ENCODE data around the gene SIGLEC12. TPM values are rescaled to one million over a fixed set of nuclear protein-coding genes. Genes with fewer than 3 reads are reported as not detected.
"Not testable (repeated sequence)": the region's sequence is repeated elsewhere in the genome, so short reads cannot be mapped to it uniquely, and the experiment has no call there.

The SIGLEC12 gene
- total RNA-seq, 1 donor from 2014 or later: not detected

DNA sequence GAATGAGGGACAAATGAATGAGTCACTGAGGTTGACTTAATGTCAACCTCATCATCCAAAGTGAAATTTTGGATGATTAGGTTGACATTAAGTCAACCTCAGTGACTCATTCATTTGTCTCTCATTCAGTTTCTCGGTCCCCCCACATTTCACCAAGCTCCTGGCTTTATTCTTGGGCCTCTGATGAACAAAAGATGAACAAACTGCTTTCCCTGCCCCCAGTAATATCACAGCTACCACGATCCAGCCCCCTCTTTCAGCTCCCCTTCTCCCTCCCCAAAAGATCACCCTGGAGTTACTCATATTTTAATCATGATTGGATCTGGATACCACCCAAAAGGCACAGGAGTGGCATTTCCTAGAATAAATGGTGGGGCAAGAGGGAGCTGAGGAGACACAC lies 12.5 kb downstream of the SIGLEC12 start:
- no peak for DNase-seq (ENCODE audit: low spot score)
- intact Hi-C loops (cut with DNase I): no loop called here

DNA sequence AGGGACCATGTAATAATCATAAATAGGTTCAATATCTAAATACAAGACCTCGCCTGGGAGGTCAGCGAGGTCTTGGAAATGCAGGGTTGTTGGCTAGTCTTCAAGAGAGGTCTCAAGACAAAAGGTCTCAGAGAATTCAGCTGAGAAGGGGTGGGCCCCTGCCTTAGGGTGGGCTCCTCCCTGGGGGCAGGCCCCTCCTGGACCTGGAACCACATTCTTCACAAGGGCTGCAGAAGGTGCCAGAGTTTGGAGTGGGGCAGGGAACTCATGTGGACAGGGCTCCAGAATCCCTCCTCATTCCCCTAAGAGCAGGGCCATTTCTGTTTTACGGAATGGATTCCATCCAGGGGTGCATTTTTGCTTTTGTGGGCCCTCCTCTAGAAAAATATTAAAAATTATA lies 13.1 kb downstream of the SIGLEC12 start:
- no peak for DNase-seq (ENCODE audit: low spot score)

DNA sequence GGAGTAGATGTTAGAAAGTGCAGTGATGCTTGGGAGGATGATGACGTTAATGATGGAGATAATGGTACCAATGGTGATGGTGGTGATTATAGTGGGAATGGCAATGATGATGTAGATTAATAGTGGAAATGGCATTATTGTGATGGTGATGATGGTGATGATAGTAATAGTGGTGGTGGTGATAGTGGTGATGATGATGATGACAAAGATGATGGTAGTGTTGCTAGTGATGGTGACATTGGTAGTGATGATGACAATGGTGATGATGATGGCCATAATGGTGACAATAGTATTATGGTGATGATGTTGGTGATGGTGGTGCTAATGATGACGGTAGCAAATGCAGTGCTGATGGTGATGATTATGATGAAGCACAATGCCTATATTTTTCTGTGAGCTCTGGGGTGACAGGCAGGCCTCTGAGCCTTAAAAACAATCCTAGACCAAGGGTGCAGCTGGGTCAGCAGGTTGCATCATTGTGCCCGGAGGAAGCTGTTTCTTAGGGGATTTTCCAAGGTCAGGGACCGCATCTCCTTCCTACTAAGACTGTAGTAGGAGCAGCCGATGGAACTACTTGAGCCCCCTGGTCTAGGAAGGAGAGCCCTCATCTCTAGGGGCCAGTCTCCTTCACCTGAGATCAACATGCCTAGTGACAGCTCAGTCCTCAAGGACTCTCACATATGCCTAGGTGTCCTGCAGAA lies 15.5 kb downstream of the SIGLEC12 start:
- intact Hi-C loops (cut with DNase I): no loop called here
- DNase-seq (ENCODE audit: low spot score): no peak

More for the DNA sequence above, 13.1 kb downstream of the SIGLEC12 start:
- intact Hi-C loops (cut with DNase I): no loop called here

DNA sequence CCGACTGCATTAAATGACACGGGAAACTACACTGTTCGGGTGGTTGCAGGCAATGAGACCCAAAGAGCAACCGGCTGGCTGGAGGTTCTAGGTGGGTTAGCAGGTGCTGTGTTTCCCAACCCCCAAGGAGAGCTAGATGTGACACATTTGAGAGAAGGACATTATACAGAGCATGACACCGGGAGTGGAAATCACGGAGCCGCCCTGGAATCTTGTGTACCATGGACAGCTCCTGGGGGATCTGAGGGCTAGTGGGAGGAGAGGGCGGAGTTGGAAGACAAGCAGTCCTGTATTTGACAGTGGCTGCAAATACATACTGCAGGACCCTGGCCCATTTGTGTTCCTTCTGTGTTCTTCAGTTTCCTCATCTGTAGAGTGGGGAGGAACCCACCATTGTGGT lies 21.0 kb downstream of the SIGLEC12 start:
- intact Hi-C loops (cut with DNase I): no loop called here
- DNase-seq (ENCODE audit: low spot score): no peak

- intact Hi-C loops (cut with DNase I): no loop called here
Observed at GRCh38 chr19:51479531-51480331, 21.9 kb downstream of the SIGLEC12 start.

GRCh38 chr19:51478381-51479234 lies 23.0 kb downstream of the SIGLEC12 start, which contains the start of gene CEACAM18:
CEACAM18 (plus strand) TSS chr19:51478539.
- no peak for DNase-seq (ENCODE audit: low spot score)
- intact Hi-C loops (cut with DNase I): no loop called here

More at GRCh38 chr19:51479531-51480331, 21.9 kb downstream of the SIGLEC12 start:
- DNase-seq (ENCODE audit: low spot score): no peak

DNA sequence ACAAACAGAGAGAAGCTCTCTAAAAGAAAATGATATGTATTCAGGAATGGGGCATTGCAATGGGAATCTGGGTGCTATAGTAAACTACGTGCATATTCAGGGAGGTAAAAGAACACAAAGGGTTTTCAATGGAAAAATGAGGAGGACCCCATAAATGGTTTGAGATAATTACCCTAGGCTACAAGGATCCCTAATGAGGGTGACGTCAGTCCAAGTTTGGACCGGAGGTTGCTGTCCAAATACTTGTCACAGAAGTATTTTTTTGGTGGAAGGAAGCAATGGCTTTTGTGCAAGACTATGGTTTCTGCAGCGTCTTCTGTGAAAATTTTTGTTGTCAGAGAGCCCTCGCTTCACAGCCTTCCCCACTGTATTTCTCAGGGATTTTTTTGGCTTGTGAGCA lies 24.3 kb downstream of the SIGLEC12 start:
- DNase-seq (ENCODE audit: low spot score): no peak
- intact Hi-C loops (cut with DNase I): no loop called here

- intact Hi-C loops (cut with DNase I): no loop called here
- DNase-seq (ENCODE audit: low spot score): no peak
Observed at GRCh38 chr19:51476164-51476563, 25.4 kb downstream of the SIGLEC12 start.

- no peak for DNase-seq (ENCODE audit: low spot score)
- intact Hi-C loops (cut with DNase I): loop anchor here (2.0 kb wide), 1 partner anchor 184 kb away; no protein-coding TSS in a partner anchor
Observed at GRCh38 chr19:51473009-51473707, 28.4 kb downstream of the SIGLEC12 start.

- intact Hi-C loops (cut with DNase I): loop anchor here (2.0 kb wide), 1 partner anchor 184 kb away; no protein-coding TSS in a partner anchor
- no peak for DNase-seq (ENCODE audit: low spot score)
Observed at GRCh38 chr19:51472607-51473006, 29.0 kb downstream of the SIGLEC12 start.

DNA sequence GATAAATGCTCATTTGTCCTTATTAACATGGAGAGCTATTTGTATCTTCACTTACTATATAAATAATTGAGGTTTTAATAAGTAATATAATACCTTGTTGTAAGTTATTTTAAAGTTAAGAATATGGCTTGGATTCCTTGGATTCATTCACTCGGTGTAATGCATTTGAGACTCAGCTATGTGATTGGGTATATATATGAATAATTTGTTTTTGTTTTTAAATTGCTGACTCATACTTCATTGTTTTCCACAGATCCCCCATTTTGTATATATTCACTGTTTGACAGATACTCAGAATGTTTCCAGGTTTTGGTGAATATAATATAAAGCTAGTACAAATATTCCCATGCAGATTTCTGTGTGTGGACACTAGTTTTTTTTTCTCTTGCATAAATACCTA lies 30.1 kb downstream of the SIGLEC12 start:
- intact Hi-C loops (cut with DNase I): no loop called here
- no peak for DNase-seq (ENCODE audit: low spot score)

DNA sequence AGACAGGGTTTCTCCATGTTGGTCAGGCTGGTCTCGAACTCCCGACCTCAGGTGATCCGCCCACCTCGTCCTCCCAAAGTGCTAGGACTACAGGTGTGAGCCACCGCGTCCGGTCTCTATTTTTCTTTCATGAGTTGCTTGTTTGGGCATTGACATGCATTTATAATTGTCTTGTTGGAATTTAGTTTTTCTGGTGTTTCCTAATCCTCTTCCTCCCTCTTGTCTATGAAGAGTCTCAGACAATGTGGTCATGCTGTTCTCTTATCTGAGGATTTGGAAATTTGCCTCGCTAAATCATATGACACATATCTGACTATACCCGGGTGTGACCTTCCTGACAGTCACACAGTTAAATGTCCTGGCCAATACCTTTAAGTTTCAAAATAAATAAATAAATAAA lies 30.6 kb downstream of the SIGLEC12 start:
- intact Hi-C loops (cut with DNase I): no loop called here
- DNase-seq (ENCODE audit: low spot score): no peak

DNA sequence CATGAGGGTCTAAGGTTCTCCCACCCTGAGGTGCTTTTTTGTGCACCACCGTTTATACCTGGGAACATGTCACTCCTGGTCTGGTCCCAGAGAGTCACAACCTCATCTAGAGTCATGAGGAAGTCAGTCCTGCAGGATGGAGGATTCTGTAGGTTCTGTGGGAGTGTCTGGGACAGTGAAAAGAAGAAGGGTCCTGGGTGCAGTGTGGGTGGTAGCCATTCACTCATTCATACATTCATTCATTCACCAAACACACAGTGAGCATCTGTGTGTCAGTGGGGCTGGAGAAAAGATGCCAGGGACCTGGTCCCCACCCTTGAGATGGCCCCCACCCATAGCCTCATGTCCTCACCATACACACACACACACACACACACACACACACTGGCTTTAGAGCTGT lies 32.0 kb downstream of the SIGLEC12 start:
- intact Hi-C loops (cut with DNase I): no loop called here
- DNase-seq (ENCODE audit: low spot score): no peak

GRCh38 chr19:51469162-51469561 lies 32.4 kb downstream of the SIGLEC12 start:
- DNase-seq (ENCODE audit: low spot score): no peak
- intact Hi-C loops (cut with DNase I): no loop called here

DNA sequence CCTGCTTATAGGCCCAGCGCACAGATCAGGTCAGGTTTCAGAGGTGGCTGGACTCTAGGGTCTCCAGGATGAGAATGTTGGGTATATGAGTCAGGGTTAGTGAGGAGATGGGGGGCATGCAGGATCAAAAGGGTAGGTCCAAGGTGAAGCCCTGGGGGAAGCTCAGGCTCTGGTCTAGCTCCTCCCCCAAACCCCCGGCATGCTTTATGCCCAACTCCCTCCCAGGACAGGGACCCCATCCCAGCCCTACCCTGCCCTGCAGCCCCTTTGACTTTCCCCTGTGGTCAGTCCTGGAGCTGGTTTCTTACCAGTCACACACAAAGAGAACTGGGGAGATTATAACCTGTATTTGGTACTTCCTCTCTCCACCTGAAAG lies 33.1 kb downstream of the SIGLEC12 start:
- no peak for DNase-seq (ENCODE audit: low spot score)
- intact Hi-C loops (cut with DNase I): no loop called here

GRCh38 chr19:51467864-51468544 lies 33.6 kb downstream of the SIGLEC12 start:
- intact Hi-C loops (cut with DNase I): no loop called here
- no peak for DNase-seq (ENCODE audit: low spot score)

GRCh38 chr19:51466723-51467122 lies 34.9 kb downstream of the SIGLEC12 start:
- intact Hi-C loops (cut with DNase I): no loop called here
- DNase-seq (ENCODE audit: low spot score): no peak

DNA sequence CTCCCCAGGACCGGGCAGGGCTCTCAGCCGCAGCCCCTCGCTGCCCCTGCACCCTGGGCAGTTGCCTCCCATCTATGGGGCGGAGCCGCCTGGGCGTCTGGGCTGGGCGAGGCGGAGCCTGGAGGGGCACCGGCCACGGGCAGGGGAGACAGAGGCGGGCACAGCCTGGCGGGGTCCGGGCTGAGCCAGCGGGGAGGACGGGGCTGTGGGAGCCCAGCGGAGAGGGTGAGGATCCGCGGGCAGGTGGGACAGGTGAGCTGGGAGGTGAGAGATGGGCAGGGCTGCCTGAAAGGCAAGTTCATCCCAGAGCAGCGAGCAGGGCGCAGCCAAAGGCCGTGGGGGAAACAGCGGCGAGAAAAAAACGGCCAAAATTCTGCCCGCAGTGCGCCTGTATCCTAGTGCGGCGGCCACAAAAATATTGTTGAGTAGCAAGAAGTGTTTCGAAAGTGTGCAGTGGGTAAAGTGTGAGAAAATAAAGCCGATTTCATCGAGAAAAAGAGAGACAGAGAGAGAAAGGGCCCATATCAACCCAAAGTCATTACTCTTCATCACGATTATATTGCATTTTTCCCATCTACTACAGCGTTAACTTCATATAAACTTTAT lies 37.5 kb downstream of the SIGLEC12 start:
- intact Hi-C loops (cut with DNase I); DNase-seq (ENCODE audit: low spot score): not testable (repeated sequence)

Measured in cardiac septum (tissue), 1 donor.